NCI-H1694 treated with DMSO at 0.1 percent for 48 hours (cell line): Measurements from ENCODE around the gene HSD17B2.

Experiments used
- DNase-seq: peaks from one replicate; lab custom pipeline; 2025; lab: John Stamatoyannopoulos, UW

The HSD17B2 gene

GRCh38 chr16:82049484-82049883 is 14.4 kb downstream of the HSD17B2 start:
- DNase-seq, result no peak

GRCh38 chr16:82050506-82050905 is 15.5 kb downstream of the HSD17B2 start:
- DNase-seq, result no peak

- DNase-seq, result no peak
Observed at GRCh38 chr16:82050909-82051357, 15.9 kb downstream of the HSD17B2 start.

GRCh38 chr16:82051656-82052055 is 16.6 kb downstream of the HSD17B2 start:
- no peak for DNase-seq

GRCh38 chr16:82055117-82055516 is 20.1 kb downstream of the HSD17B2 start:
- no peak for DNase-seq

GRCh38 chr16:82055728-82056549 is 20.9 kb downstream of the HSD17B2 start:
- no peak for DNase-seq

GRCh38 chr16:82056550-82056896 is 21.5 kb downstream of the HSD17B2 start:
- DNase-seq, result no peak

GRCh38 chr16:82059161-82059982 is 24.3 kb downstream of the HSD17B2 start:
- DNase-seq, result no peak

GRCh38 chr16:82059983-82060421 is 24.9 kb downstream of the HSD17B2 start:
- no peak for DNase-seq

- peak; percentile 2 for DNase-seq
Observed at GRCh38 chr16:82061861-82062525, 26.9 kb downstream of the HSD17B2 start.

GRCh38 chr16:82062645-82063058 is 27.6 kb downstream of the HSD17B2 start:
- no peak for DNase-seq

GRCh38 chr16:82063456-82064082 is 28.5 kb downstream of the HSD17B2 start:
- DNase-seq, result no peak

- no peak for DNase-seq
Observed at GRCh38 chr16:82067042-82067803, 32.2 kb downstream of the HSD17B2 start.

- no peak for DNase-seq
Observed at GRCh38 chr16:82067804-82068325, 32.8 kb downstream of the HSD17B2 start.

- DNase-seq, result no peak
Observed at GRCh38 chr16:82070656-82071369, 35.8 kb downstream of the HSD17B2 start.

GRCh38 chr16:82071421-82071820 is 36.4 kb downstream of the HSD17B2 start:
- no peak for DNase-seq

GRCh38 chr16:82072313-82072712 is 37.3 kb downstream of the HSD17B2 start:
- no peak for DNase-seq

GRCh38 chr16:82074019-82074558 is 39.0 kb downstream of the HSD17B2 start:
- DNase-seq, result no peak

GRCh38 chr16:82078125-82078524 is 43.1 kb downstream of the HSD17B2 start:
- no peak for DNase-seq

GRCh38 chr16:82079892-82080291 is 44.8 kb downstream of the HSD17B2 start:
- no peak for DNase-seq
